ENCODE results near the gene DSTYK.

DNA sequence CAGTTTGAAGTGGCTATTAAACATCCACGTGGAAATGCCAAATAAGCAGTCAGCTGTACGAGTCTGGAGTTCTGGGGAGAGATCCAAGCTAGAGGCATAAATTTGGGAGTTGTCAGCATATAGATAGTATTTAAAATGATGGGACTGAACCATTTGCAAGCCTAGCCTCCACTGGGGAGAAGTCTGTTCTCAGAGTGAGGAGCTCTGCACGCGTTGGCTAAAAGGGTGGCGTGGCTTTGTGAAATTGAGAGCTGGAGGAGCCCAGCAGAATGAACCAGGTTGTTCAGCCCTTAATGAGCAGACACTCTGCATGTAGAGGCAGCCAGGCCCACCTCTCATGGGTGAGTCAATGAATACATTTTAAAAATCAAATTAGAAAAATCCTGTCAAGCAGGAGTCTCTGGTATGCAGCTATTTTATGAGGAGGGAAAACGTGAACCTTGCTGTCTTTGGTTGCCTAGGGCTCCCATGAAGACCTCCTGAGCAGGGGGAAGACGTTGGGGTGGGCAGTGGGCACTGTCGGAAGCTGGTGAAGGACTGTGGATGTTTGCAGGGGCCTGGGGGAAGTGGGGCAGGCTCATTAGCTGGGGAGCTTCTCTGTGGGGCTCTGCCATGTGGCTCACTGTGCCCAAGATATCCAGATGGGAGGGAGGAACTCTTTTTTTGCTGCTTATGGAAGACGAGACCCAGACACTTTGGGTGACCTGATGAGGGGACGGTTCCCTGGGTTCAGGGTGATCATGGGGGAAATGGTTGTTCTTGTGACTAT, 35.0 kb upstream of the DSTYK start:
- TF ChIP-seq, protein P1, sequence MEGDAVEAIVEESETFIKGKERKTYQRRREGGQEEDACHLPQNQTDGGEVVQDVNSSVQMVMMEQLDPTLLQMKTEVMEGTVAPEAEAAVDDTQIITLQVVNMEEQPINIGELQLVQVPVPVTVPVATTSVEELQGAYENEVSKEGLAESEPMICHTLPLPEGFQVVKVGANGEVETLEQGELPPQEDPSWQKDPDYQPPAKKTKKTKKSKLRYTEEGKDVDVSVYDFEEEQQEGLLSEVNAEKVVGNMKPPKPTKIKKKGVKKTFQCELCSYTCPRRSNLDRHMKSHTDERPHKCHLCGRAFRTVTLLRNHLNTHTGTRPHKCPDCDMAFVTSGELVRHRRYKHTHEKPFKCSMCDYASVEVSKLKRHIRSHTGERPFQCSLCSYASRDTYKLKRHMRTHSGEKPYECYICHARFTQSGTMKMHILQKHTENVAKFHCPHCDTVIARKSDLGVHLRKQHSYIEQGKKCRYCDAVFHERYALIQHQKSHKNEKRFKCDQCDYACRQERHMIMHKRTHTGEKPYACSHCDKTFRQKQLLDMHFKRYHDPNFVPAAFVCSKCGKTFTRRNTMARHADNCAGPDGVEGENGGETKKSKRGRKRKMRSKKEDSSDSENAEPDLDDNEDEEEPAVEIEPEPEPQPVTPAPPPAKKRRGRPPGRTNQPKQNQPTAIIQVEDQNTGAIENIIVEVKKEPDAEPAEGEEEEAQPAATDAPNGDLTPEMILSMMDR (IDR thresholded peaks at IDR 0.05; ENCODE audit: poor library complexity, severe bottlenecking): no peak
- TF ChIP-seq POLR2AphosphoS5 (IDR thresholded peaks at IDR 0.05): no peak
- TF ChIP-seq EZH2 (IDR thresholded peaks at IDR 0.05; ENCODE audit: borderline replicate concordance, insufficient read depth, low read length, poor library complexity, severe bottlenecking): no peak
- TF ChIP-seq TAF1 (IDR thresholded peaks at IDR 0.05; ENCODE audit: low read depth): no peak

All from neural cell (in vitro differentiated cells).